Pancreas (tissue), 10 donors: Measurements from ENCODE around the gene NCAPD3. TPM values are rescaled to one million over a fixed set of nuclear protein-coding genes. Genes with fewer than 3 reads are reported as not detected.
A peak's percentile ranks its signal among the peaks of the same experiment; 100 is the strongest.

Source experiments
- ATAC-seq, 4 donors: fragments of 200-7000 bp; cut with Tn5 transposase; one replicate each; pipeline versions ENCODE4 v1.8.0 to v1.9.1; 2020; ENCODE audit warnings: mild to moderate bottlenecking in 4 of 4, moderate library complexity in 4 of 4
- DNase-seq, 6 donors: peaks; one replicate each; pipeline ENCODE4 v3.0.0-alpha.2; 2020
- FAIRE-seq: peaks from 2 replicates; lab custom pipeline; 2012; peaks lifted over from hg19 to GRCh38; lab: Jason Lieb, UNC
- H3K27ac ChIP-seq, 4 donors: fragments of 200-600 bp; sonication (generic); 1 replicate in 3 of 4; 2 replicates in 1 of 4; pipeline versions ENCODE4 v1.5.0 to v1.8.0; 2020
- H3K27me3 ChIP-seq, 4 donors: fragments of 200-600 bp; one replicate each; pipeline ENCODE4 v1.8.0; 2021
- H3K36me3 ChIP-seq, 3 donors: fragments of 200-600 bp; sonication (generic) in 1 of 3; one replicate each; pipeline versions ENCODE4 v1.5.0 to v1.8.0; 2020 to 2021
- H3K4me1 ChIP-seq, 3 donors: fragments of 200-600 bp; one replicate each; pipeline ENCODE4 v1.8.0; 2021
- H3K4me3 ChIP-seq, 4 donors: fragments of 200-600 bp; sonication (generic) in 2 of 4; one replicate each; pipeline versions ENCODE4 v1.5.0 to v1.8.0; 2020 to 2021
- H3K9me3 ChIP-seq, 4 donors: fragments of 200-600 bp; one replicate each; pipeline ENCODE4 v1.8.0; 2021
- WGBS, 2 donors: extraction: QIAGEN DNeasy Blood & Tissue Kit; methylation state at CpG; one replicate each; pipeline ENCODE4 v1.1.7; 2013; 5-methylcytosine and 5-hydroxymethylcytosine counted together
- intact Hi-C, 3 donors: fragments of 100-400 bp; cut with DNase I; formaldehyde crosslinking; loops; one replicate each; pipeline versions ENCODE4 v1.11.1 to v1.14.2; 2022
- polyA plus RNA-seq, 2 donors: library from polyadenylated mRNA; stranded (reverse); fragments of 200-250 nt; gene quantifications; one replicate each; pipeline ENCODE4 v1.2.3, GENCODE V29; 2013
- total RNA-seq, 6 donors: library from RNA; stranded (reverse); fragmentation: NEBNext Ultra II Directional in 4 of 6; extraction: Animal tissue kit (Norgen Biotek cat#: 25700) in 4 of 6; gene quantifications; one replicate each; pipeline versions ENCODE4 v1.2.1 to v1.2.4, GENCODE V29; 2021 to 2023
- TF ChIP-seq, protein P1 (sequence below), 4 donors: fragments of 200-600 bp; sonication (generic) in 3 of 4; IDR thresholded peaks; one replicate each; pipeline versions ENCODE4 v1.5.0 to v1.8.0; 2021; ENCODE audit warnings: antibody characterized with exemption in 4 of 4
- donor health status: healthy with polysubstance abuse.
- donor health status: DM: no; HTN: no; CAD: no; lungs with moderate emphysema.
- donor health status: DM: no; HTN: no; CAD: no.
- donor health status: control.
- donor health status: control.
- donor health status: Bipolar disorder and iron deficiency.
- donor health status: DM: yes; HTN: yes; CAD: no.
- donor health status: DM: no; HTN: no; CAD: no.
- donor health status: DM: no; HTN: no; CAD: no.
- donor health status: DM: yes; HTN: yes; CAD: no.

Gene NCAPD3, protein sequence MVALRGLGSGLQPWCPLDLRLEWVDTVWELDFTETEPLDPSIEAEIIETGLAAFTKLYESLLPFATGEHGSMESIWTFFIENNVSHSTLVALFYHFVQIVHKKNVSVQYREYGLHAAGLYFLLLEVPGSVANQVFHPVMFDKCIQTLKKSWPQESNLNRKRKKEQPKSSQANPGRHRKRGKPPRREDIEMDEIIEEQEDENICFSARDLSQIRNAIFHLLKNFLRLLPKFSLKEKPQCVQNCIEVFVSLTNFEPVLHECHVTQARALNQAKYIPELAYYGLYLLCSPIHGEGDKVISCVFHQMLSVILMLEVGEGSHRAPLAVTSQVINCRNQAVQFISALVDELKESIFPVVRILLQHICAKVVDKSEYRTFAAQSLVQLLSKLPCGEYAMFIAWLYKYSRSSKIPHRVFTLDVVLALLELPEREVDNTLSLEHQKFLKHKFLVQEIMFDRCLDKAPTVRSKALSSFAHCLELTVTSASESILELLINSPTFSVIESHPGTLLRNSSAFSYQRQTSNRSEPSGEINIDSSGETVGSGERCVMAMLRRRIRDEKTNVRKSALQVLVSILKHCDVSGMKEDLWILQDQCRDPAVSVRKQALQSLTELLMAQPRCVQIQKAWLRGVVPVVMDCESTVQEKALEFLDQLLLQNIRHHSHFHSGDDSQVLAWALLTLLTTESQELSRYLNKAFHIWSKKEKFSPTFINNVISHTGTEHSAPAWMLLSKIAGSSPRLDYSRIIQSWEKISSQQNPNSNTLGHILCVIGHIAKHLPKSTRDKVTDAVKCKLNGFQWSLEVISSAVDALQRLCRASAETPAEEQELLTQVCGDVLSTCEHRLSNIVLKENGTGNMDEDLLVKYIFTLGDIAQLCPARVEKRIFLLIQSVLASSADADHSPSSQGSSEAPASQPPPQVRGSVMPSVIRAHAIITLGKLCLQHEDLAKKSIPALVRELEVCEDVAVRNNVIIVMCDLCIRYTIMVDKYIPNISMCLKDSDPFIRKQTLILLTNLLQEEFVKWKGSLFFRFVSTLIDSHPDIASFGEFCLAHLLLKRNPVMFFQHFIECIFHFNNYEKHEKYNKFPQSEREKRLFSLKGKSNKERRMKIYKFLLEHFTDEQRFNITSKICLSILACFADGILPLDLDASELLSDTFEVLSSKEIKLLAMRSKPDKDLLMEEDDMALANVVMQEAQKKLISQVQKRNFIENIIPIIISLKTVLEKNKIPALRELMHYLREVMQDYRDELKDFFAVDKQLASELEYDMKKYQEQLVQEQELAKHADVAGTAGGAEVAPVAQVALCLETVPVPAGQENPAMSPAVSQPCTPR (N-terminal part only)
- total RNA-seq (1 to 10 TPM; 5.0 to 9.5 (median 6.9) TPM), polyA plus RNA-seq (1 to 10 TPM; 4.5 to 5.2 TPM)

DNA sequence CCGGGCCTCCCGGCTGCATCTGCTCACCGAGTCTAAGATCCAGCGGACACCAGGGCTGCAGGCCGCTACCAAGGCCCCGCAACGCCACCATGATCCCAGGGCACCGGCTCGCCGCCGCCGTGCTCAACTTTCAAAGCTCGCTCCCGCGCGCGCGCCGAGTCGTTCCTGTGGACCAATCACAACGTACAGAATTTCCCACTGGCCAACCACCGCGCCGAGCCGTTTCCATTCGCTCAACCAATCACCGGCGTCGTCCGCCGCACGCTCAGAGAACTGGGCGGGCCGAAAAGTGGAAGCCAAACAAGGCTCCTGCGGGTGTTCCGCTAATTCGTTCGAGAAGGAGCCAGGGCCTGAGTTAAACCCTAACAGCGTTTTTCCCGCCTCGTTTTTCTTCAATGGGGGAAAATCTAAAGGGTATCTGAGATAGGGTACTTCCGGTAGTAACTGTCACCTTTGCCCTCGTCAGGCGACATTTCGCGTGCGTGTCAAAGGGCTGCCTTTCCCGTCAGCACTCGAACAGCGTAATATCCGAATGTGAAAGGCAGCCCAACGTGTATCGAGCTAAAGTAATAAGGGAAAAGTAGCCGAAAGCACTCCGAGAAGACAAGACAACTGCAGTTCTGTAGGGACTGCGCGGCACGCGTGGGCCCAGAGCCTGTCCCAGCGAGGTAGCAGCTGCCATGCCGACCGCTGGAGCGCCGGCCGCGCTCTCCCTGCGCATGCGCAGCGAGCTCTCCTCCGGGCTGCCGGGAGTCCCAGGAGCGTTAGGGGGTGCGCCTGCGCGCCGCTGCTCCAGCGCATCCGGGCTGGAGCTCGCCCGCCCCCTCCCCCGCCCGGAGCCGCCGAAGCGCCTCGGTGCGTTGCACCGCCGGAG lies at the start of gene NCAPD3, which contains the start of gene VPS26B:
NCAPD3 (minus strand) TSS at position 132 of the 874 bp plus-strand sequence; CDS start at position 91, 41 bp downstream.
VPS26B (plus strand) TSS at position 836 of the 874 bp plus-strand sequence. CDS start 452 bp downstream, outside the sequence.
- Histone ChIP-seq H3K4me3 (peak within 1 kb of the TSS; percentile 65 to 76 (median 72)), H3K9me3 (no peaks in the 10 kb centered on the region), H3K27me3 (no peaks in the 10 kb centered on the region), H3K36me3 (no peaks in the 10 kb centered on the region), H3K4me1 (peaks cover 0 to 30% (median 9%) of the 10 kb centered on the region in 3 donors), H3K27ac (peak within 1 kb of the TSS; percentile 89 to 97 (median 94))
- FAIRE-seq (peak; percentile 29), ATAC-seq (peak; percentile 92 to 97 (median 94)), DNase-seq (peak; percentile 95 to 98 (median 96))
- intact Hi-C loops = no loop called here
- 0 to 1% methylated on average over 50 to 89 of the region's 89 CpGs for WGBS, 2 donors
- TF ChIP-seq, protein P1, sequence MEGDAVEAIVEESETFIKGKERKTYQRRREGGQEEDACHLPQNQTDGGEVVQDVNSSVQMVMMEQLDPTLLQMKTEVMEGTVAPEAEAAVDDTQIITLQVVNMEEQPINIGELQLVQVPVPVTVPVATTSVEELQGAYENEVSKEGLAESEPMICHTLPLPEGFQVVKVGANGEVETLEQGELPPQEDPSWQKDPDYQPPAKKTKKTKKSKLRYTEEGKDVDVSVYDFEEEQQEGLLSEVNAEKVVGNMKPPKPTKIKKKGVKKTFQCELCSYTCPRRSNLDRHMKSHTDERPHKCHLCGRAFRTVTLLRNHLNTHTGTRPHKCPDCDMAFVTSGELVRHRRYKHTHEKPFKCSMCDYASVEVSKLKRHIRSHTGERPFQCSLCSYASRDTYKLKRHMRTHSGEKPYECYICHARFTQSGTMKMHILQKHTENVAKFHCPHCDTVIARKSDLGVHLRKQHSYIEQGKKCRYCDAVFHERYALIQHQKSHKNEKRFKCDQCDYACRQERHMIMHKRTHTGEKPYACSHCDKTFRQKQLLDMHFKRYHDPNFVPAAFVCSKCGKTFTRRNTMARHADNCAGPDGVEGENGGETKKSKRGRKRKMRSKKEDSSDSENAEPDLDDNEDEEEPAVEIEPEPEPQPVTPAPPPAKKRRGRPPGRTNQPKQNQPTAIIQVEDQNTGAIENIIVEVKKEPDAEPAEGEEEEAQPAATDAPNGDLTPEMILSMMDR (IDR thresholded peaks at IDR 0.05) = no peak

DNA sequence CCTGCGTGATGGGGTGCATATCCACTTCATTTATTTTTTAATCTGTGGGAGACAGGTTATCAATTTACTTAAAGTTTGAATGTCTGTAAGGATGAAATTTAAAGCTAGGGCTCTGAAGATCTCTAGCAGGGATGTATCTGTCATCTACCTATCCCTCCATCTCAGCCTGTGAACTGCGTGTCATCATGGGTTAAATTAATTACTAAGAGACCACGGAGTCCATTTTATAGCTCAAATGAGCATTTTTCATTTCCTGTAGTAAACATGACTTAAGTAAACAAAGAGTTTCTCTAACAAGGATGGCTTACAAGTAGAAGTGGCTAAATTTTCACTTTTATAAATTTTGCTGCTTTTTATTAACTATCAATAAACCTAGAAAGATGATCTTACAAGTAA lies 49.5 kb upstream of the NCAPD3 start:
- no peak overlapping the region for H3K4me3 ChIP-seq
- FAIRE-seq (no peak), DNase-seq (no peak), ATAC-seq (no peak)
- TF ChIP-seq, protein P1 (IDR thresholded peaks at IDR 0.05) = no peak
- H3K27me3 ChIP-seq = peaks cover 0 to 45% (median 24%) of the 10 kb centered on the region in 4 donors
- no peaks in the 10 kb centered on the region for H3K36me3 ChIP-seq
- peaks cover 0 to 8% (median 0%) of the 10 kb centered on the region in 3 donors for H3K4me1 ChIP-seq
- intact Hi-C loops = no loop called here
- H3K27ac ChIP-seq = no peak overlapping the region
- no peaks in the 10 kb centered on the region for H3K9me3 ChIP-seq
- 29 to 33% methylated on average over 3 of the region's 3 CpGs for WGBS, 2 donors

DNA sequence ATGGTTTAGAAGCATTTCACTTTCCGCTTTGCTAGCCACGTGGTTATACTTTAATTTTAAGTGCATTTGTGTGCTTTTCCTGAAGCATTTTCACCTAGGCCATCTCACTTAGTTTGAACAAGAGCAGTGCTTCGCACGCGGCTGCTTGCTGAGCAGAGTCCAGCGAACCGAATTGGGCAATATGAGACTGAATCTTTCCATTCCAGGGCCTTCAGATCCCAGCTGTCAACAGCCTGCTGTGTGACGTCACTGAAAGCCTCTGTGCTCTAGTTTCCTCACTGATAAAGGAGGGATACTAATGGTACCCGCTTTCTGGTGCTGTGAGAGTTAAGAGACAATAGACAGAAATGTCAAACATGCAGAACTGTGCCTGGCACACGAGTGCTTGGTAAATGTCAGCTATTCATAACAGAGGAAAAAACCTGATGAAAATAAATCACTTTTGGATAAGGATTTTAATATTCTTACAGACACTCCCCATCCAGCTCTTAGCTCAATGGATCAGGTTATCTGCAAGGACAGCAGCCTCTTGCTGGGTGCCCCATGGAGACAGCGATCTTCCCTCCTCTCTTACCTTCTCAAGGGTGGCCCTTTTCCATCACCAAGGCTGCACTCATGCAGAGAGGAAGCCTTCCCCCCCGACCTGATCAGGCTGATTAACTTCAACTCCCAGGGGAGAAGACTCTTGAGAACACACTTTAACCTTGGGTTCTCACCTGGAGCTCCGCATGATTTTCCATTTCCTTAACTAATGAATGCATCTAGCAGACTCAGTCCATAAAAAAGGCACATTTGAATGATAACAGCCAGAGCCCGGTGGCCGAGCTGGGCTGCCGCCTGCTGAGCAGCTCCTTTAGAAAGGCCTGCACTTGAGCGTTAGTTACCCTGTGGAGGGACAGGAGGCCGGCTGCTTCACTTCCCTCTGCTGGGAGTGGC lies 48.9 kb upstream of the NCAPD3 start:
- TF ChIP-seq, protein P1 (IDR thresholded peaks at IDR 0.05) = no peak

More for the DNA sequence above, 48.9 kb upstream of the NCAPD3 start:
- no peak for FAIRE-seq
- peak in 1 of 4 donors; percentile 22 for ATAC-seq
- H3K27ac ChIP-seq = no peak overlapping the region
- peaks cover 0 to 42% (median 24%) of the 10 kb centered on the region in 4 donors for H3K27me3 ChIP-seq
- H3K4me3 ChIP-seq = no peak overlapping the region
- H3K36me3 ChIP-seq = no peaks in the 10 kb centered on the region
- no peaks in the 10 kb centered on the region for H3K9me3 ChIP-seq
- DNase-seq = no peak
- 27 to 34% methylated on average over 18 of the region's 18 CpGs for WGBS, 2 donors
- peaks cover 0 to 8% (median 0%) of the 10 kb centered on the region in 3 donors for H3K4me1 ChIP-seq
- intact Hi-C loops = no loop called here
